CD14-positive monocyte (primary cell): Measurements from ENCODE around the gene SSTR5. TPM values are rescaled to one million over a fixed set of nuclear protein-coding genes. Genes with fewer than 3 reads are reported as not detected.

Source experiments
- DNase-seq, 3 donors: peaks; one replicate each; pipeline ENCODE4 v3.0.0-alpha.2; 2011 to 2022
- H2AFZ ChIP-seq: 2 replicates; pipeline ENCODE4 v1.6.0; 2012; ENCODE audit warnings: mild to moderate bottlenecking, low read depth, low read length, inconsistent platforms; ENCODE audit not compliant: insufficient read depth, poor library complexity, severe bottlenecking
- H3K27ac ChIP-seq, 2 donors: 1 replicate in 1 of 2; 2 replicates in 1 of 2; pipeline ENCODE4 v1.5.1; 2012 to 2013; ENCODE audit warnings: low read length in 2 of 2, control low read depth in 1 of 2, inconsistent platforms in 1 of 2, low read depth in 1 of 2, mild to moderate bottlenecking in 1 of 2
- H3K27me3 ChIP-seq, 2 donors: one replicate each; pipeline versions ENCODE4 v1.6.0 to v1.6.1; 2011 to 2013; ENCODE audit warnings: low read length in 2 of 2; ENCODE audit not compliant: control insufficient read depth in 2 of 2, insufficient read depth in 2 of 2
- H3K36me3 ChIP-seq, 2 donors: replicated peaks in 1 of 2; 1 replicate in 1 of 2; 2 replicates in 1 of 2; pipeline versions ENCODE4 v1.5.1 to v1.6.1; 2012 to 2013; ENCODE audit warnings: low read length in 2 of 2, control low read depth in 1 of 2, inconsistent platforms in 1 of 2, mild to moderate bottlenecking in 1 of 2; ENCODE audit not compliant: insufficient read depth in 2 of 2, control insufficient read depth in 1 of 2
- H3K4me1 ChIP-seq, 2 donors: 1 replicate in 1 of 2; 2 replicates in 1 of 2; pipeline versions ENCODE4 v1.5.1 to v1.6.1; 2012 to 2013; ENCODE audit warnings: low read length in 2 of 2, control low read depth in 1 of 2, inconsistent platforms in 1 of 2, mild to moderate bottlenecking in 1 of 2, moderate library complexity in 1 of 2; ENCODE audit not compliant: insufficient read depth in 2 of 2, control insufficient read depth in 1 of 2
- H3K4me2 ChIP-seq: replicated peaks from 2 replicates; pipeline ENCODE3; 2012; ENCODE audit warnings: low read length, moderate library complexity, mild to moderate bottlenecking; ENCODE audit not compliant: poor library complexity, severe bottlenecking; ENCODE audit errors: extremely low read depth
- H3K4me3 ChIP-seq, 3 experiments: fragments of 200-600 bp in 1 of 3; sonication (generic) in 1 of 3; replicated peaks in 1 of 3; 1 replicate in 2 of 3; 2 replicates in 1 of 3; pipeline ENCODE4 v1.5.1; 2011 to 2013; ENCODE audit warnings: low read length in 3 of 3, mild to moderate bottlenecking in 3 of 3, control low read depth in 2 of 3, low read depth in 2 of 3, inconsistent platforms in 1 of 3, moderate library complexity in 1 of 3
- H3K79me2 ChIP-seq: 2 replicates; pipeline ENCODE4 v1.6.0; 2012; ENCODE audit warnings: mild to moderate bottlenecking, control low read depth, inconsistent platforms, low read length, moderate library complexity; ENCODE audit not compliant: insufficient read depth
- H3K9ac ChIP-seq: 2 replicates; pipeline ENCODE4 v1.6.0; 2017; ENCODE audit warnings: low read length, mild to moderate bottlenecking; ENCODE audit not compliant: insufficient read depth, poor library complexity, severe bottlenecking
- H3K9me3 ChIP-seq, 2 donors: replicated peaks in 1 of 2; 1 replicate in 1 of 2; 2 replicates in 1 of 2; pipeline versions ENCODE4 v1.5.1 to v1.6.1; 2012 to 2013; ENCODE audit warnings: low read length in 2 of 2, control low read depth in 1 of 2; ENCODE audit not compliant: control insufficient read depth in 1 of 2, insufficient read depth in 1 of 2
- H4K20me1 ChIP-seq: 2 replicates; pipeline ENCODE4 v1.6.0; 2012; ENCODE audit warnings: mild to moderate bottlenecking, low read length, control low read depth, moderate library complexity; ENCODE audit not compliant: insufficient read depth
- H3K27ac Mint-ChIP-seq, 7 donors: one replicate each; pipeline ENCODE4 v1.8.0; 2020; ENCODE audit warnings: mild to moderate bottlenecking in 7 of 7, mixed read lengths in 7 of 7, moderate library complexity in 6 of 7, inconsistent platforms in 2 of 7
- H3K27me3 Mint-ChIP-seq, 3 donors: one replicate each; pipeline ENCODE4 v1.8.0; 2021 to 2022; ENCODE audit warnings: low read depth in 3 of 3, mild to moderate bottlenecking in 3 of 3, mixed read lengths in 3 of 3, moderate library complexity in 3 of 3, inconsistent platforms in 1 of 3
- H3K36me3 Mint-ChIP-seq, 2 donors: one replicate each; pipeline ENCODE4 v1.8.0; 2020; ENCODE audit warnings: mixed read lengths in 2 of 2, inconsistent platforms in 1 of 2, mild to moderate bottlenecking in 1 of 2
- H3K4me1 Mint-ChIP-seq: one replicate; pipeline ENCODE4 v1.8.0; 2020; ENCODE audit warnings: mild to moderate bottlenecking, mixed read lengths
- H3K4me3 Mint-ChIP-seq, 2 donors: one replicate each; pipeline ENCODE4 v1.8.0; 2020; ENCODE audit warnings: mild to moderate bottlenecking in 2 of 2, mixed read lengths in 2 of 2, moderate library complexity in 1 of 2
- H3K9me3 Mint-ChIP-seq, 7 donors: one replicate each; pipeline ENCODE4 v1.8.0; 2020 to 2022; ENCODE audit warnings: mixed read lengths in 7 of 7, mild to moderate bottlenecking in 6 of 7, moderate library complexity in 6 of 7, inconsistent platforms in 2 of 7
- CTCF ChIP-seq: fragments of 200-600 bp; IDR thresholded peaks from one replicate; pipeline ENCODE4 v1.8.0; 2022; ENCODE audit warnings: antibody characterized with exemption, mild to moderate bottlenecking
- WGBS: methylation state at CpG from one replicate; pipeline ENCODE4 v1.1.5; 2013; ENCODE audit warnings: missing lambda C conversion rate; ENCODE audit not compliant: insufficient coverage; 5-methylcytosine and 5-hydroxymethylcytosine counted together
- intact Hi-C, 2 donors: fragments of 100-400 bp; cut with micrococcal nuclease; formaldehyde crosslinking; loops; one replicate each; pipeline versions ENCODE4 v1.15.0 to v1.15.1; 2023
- polyA plus RNA-seq, 3 donors: library from polyadenylated mRNA; depleted of rRNA in 1 of 3; unstranded in 2 of 3; stranded (reverse) in 1 of 3; fragments of 300-500 nt in 2 of 3; fragments of >200 nt in 1 of 3; fragmentation: Illumina TruSeq in 2 of 3; gene quantifications; 1 replicate in 2 of 3; 2 replicates in 1 of 3; pipeline ENCODE4 v1.2.3, GENCODE V29; 2012 to 2021

SSTR5 gene
- polyA plus RNA-seq, 3 donors = not detected

- Histone ChIP-seq H3K27ac (no peak overlapping the region), H2AFZ (no peak overlapping the region), H3K9ac (no peak overlapping the region), H3K27me3 (peaks cover 0 to 10% of the 10 kb centered on the region in 2 donors), H3K4me2 (no peak overlapping the region), H4K20me1 (no peaks in the 10 kb centered on the region), H3K4me1 (no peaks in the 10 kb centered on the region), H3K79me2 (no peaks in the 10 kb centered on the region), H3K36me3 (no peaks in the 10 kb centered on the region), H3K9me3 (no peaks in the 10 kb centered on the region), H3K4me3 (no peak overlapping the region)
- no peak overlapping the region for H3K27ac Mint-ChIP-seq
- intact Hi-C loops = no loop called here
- no peak overlapping the region for H3K4me3 Mint-ChIP-seq
- 91% methylated on average over 2 of the region's 2 CpGs for WGBS
- H3K9me3 Mint-ChIP-seq = no peaks in the 10 kb centered on the region
- DNase-seq = no peak
- TF ChIP-seq CTCF = no peak
- peaks cover 8 to 19% (median 14%) of the 10 kb centered on the region in 3 donors for H3K27me3 Mint-ChIP-seq
- H3K36me3 Mint-ChIP-seq = no peaks in the 10 kb centered on the region
- H3K4me1 Mint-ChIP-seq = no peaks in the 10 kb centered on the region
These were observed 39.9 kb upstream of the SSTR5 start for GRCh38 chr16:1032607-1033006.

- Mint-ChIP-seq H3K27me3 (peaks cover 8 to 20% (median 14%) of the 10 kb centered on the region in 3 donors), H3K36me3 (no peaks in the 10 kb centered on the region), H3K27ac (no peak overlapping the region), H3K4me1 (no peaks in the 10 kb centered on the region), H3K9me3 (no peaks in the 10 kb centered on the region), H3K4me3 (no peak overlapping the region)
- H3K9me3 ChIP-seq = no peaks in the 10 kb centered on the region
- H3K4me3 ChIP-seq = no peak overlapping the region
- no peaks in the 10 kb centered on the region for H3K36me3 ChIP-seq
- no peak overlapping the region for H3K9ac ChIP-seq
- H3K4me1 ChIP-seq = no peaks in the 10 kb centered on the region
- no peak overlapping the region for H3K4me2 ChIP-seq
- intact Hi-C loops = no loop called here
- no peak overlapping the region for H3K27ac ChIP-seq
- 96% methylated on average over 3 of the region's 3 CpGs for WGBS
- DNase-seq = no peak
- no peak for TF ChIP-seq CTCF
- H3K79me2 ChIP-seq = no peaks in the 10 kb centered on the region
- no peaks in the 10 kb centered on the region for H4K20me1 ChIP-seq
- H3K27me3 ChIP-seq = peaks cover 0 to 10% of the 10 kb centered on the region in 2 donors
- H2AFZ ChIP-seq = no peak overlapping the region
These were observed 39.3 kb upstream of the SSTR5 start for GRCh38 chr16:1033128-1033679.
